Neural cell (in vitro differentiated cells): ENCODE measurements around the gene PKIB.

Source experiments
- CTCF ChIP-seq: fragments of 450-650 bp; IDR thresholded peaks from 2 replicates; pipeline ENCODE4 v1.5.1; 2014; ENCODE audit warnings: antibody characterized with exemption, mild to moderate bottlenecking, moderate library complexity; ENCODE audit not compliant: poor library complexity, severe bottlenecking
- REST ChIP-seq: IDR thresholded peaks from 2 replicates; pipeline ENCODE4 v1.6.1; 2012; ENCODE audit warnings: borderline replicate concordance

- TF ChIP-seq CTCF (no peak), REST (no peak)
These were observed 2.6 kb downstream of the PKIB start for GRCh38 chr6:122612838-122613237.
